NCI-H146 treated with DMSO at 0.1 percent for 48 hours (cell line): ENCODE data around the gene NUDT3.

Source experiments
- DNase-seq: peaks from one replicate; lab custom pipeline; 2025; ENCODE audit not compliant: unreplicated experiment; lab: John Stamatoyannopoulos, UW

Gene NUDT3

DNA sequence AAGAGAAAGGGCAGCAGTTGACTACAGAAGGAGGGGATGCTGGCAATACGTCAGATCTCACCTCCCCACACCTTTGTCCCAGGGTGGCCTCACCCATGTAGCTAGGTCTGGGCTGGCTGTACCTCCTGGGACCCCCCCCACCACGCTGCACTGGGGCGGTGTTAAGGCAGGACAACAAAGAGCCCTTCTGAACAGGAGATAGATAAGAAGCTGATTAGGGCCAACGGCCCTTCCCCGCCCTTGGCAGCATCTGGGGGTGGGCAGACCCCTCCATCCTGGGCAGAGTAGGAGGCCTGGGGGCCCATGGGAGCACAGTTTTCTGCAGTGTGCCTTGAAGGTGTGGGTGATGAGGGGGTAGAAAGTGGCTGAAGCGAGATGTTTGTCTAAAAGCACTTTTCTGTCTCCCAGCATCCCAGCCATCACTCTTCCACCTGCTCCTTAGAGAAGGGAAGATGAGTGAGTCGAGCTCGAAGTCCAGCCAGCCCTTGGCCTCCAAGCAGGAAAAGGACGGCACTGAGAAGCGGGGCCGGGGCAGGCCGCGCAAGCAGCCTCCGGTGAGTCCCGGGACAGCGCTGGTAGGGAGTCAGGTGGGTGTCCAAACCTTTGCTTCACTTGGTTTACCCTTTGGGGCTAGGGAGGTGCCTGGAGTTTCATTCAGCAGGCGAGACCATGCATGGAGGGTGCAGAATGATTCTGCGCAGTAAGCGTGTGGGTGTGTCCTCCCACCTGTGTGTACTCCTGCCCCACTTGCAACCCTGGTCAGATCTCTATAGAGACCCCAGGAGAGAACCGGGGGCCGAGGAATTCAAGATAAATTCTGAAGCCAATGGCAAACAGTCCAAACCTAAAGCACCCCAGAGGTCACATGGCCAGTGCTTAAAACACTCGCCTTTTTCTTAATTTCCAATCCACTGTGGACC is 151.9 kb downstream of the NUDT3 start:
- DNase-seq: no peak

DNA sequence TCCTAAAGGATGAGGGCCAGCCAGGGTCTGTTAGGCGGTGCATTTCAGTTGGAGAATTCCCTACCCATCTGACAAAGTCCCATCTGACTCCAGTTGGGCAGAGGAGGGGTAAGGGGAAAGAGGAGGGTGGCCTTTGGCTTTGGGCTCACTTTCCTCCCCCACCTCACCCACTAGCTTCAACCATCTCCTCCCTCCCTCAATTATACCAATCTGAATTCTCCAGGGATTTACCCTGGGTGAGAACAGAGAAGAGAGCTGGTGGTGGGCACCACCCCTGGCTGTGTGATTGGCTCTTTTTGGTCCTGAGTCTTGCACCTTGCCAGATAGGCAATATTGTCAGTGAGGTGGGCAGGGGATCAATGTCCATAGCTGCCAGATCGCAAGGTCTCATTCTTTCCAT is 152.6 kb downstream of the NUDT3 start:
- DNase-seq: no peak

DNA sequence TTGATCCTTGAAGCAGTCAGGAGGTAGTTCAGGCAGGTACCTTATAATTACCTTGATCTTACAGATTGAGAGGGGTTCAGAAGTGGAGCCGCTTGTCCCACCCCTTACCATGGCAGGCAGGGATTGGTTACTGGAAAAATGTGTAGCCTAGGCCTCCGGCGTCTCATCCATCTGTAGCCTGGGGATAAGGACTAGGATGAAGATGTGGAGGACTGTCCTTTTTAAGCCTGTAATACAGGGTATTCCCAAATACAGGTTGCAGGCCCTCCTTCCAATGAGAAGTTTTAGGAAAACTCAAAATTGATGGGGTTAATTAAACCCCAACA is 153.0 kb downstream of the NUDT3 start:
- DNase-seq: no peak

DNA sequence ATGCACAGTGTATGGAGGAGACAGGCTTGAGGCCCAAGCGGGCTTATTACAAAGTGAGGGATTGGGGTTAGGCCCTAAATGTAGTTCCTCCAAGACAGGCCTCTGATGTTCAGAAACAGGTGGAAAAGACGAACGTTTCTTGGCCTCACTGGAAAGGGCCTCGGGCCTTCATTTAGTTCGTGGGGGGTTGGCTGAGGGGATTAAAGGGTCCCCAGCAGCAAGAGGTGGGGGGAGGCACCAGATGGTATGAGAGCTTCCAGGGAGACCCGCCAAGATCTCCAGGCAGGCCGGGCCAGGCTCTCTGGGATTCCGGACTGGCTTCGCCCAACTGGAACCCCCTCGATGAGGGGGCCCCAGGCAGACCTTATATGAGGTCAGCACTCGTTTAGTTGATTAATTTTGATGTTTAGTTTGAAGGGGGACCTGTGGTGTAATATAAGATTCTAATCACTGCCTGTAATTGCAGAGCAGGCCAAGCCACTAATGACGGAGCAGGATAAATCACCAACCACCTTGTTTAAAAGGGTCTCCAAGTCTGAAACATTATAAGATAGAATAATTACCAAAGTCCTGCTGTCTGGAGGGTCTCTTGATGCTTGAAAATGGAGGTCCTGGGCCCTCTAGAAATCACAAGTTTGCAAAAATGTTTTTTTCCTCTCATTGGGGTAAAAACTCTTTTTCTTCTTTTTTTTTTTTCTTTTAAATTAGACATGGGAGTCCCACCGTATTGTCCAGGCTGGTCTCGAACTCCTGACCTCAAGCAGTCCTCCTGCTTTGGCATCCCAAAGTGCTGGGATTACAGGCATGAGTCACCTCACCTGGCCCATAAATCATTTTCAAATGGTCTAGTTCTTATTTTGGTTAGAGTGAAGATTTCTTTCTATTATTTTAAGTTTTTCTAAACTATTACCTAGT is 153.6 kb downstream of the NUDT3 start:
- no peak for DNase-seq

DNA sequence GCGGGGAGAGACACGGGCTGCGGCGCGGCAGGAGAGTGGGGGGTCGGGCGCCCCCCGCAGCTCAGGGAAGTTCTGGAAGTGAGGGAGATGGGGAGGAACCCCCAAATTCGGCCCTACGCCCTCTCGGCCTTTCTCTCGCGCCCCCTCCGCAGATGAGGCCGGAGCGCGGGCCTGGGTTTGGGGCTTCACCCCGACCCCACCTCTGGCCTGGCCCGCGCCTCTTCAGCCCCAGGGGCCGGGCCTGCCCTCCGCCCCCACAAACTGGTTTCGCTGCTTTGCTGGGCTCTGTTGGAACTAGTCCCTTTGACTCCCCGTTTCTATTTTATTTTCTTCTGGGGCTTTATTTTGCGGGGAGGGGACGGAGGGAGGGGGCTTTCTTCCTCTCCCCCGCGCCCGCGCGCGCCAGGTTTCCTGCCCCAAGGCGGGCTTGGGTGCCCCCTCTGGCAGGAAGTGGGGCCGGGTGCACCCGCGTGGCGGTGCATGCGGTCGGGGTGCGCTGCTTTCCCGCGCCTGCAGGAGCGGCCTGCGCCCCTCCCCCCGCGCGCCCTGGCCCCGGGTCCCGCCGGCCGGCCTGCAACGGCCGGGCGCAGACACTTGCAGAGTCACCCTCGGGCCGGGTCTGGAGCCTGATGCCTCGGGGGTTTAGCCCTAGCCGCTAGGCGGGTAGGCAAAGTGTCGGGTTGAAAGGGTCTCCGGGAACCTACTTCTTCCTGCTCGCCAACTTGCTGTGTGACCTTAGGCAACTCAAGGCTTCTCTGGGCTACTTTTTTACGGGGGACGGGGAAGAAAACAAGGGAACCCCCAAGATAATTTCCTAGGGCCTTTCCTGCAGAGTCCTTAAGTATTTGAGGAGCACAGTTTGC is 154.5 kb downstream of the NUDT3 start:
- peak; percentile 3 for DNase-seq

DNA sequence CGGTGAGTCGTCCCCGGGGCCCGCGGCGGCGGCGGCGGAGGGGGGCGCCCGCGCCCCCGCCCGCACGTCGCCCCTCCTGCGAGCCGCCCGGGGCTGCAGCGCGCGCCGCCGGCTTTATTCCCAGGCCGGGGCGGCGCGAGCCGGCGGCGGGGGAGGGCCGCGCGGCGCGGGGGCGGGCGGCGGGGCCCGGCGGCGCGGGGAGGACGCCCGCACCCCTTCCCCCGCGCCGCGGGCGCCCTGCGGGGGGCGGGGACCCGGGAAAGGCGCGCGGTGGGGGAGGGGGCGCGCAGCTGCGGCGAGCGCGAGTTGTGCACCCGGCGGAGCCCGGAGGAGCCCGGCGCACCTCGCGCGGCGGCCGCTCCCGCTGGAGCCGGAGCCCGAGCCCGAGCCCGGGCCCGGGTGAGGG is 155.2 kb downstream of the NUDT3 start:
- no peak for DNase-seq

DNA sequence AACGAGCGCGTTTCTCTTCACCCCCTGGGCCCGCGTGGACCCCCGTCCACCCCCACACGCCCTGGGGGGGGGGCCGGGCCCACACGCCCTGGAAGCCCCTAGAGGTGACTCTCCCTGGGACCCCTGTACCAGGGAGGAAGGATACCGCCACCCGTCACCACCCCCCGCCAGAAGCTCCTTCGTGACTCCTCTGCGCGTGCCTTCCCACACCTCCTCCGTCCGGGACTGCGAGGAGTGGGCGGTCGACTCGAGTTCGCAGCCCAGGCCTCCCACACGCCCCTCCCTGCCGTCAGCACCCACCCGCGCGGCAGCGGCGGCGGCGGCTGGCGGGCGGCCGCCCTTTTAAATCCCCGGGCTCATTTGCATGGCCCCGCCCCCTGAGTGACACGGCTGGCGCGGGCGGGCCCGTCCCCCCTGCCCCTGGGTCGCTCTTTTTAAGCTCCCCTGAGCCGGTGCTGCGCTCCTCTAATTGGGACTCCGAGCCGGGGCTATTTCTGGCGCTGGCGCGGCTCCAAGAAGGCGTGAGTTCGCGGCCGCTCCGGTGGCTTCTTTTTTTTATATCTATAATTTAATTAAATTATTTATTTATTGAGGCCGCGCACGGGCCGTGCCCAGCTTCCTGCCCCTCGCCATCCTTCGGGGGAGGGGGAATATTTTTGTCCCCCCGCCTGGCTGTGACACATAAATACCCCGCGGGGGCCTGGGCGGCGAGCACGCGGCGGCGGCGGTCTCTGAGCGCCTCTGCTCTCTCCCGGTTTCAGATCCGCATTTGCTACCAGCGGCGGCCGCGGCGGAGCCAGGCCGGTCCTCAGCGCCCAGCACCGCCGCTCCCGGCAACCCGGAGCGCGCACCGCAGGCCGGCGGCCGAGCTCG is 155.8 kb downstream of the NUDT3 start, which contains the start of gene HMGA1:
Gene HMGA1 (plus strand): TSS at position 431 of the 873 bp plus-strand sequence. CDS start 3,908 bp downstream, outside the sequence.
- peak; percentile 62 for DNase-seq

DNA sequence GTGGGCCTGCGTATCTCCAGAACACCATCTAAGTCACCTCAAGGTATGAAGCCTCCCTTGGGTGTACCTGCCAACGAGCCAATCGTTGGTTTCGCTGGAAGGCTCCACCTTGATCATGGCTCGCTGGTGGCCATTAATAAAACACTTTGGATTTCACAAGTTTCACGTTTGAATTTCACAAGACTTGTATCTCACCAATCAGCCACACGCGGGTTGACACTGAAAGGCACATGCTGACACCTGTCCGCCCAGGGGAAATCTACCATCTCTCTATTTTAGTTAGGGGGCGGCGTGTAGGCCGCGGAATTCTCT is 156.4 kb downstream of the NUDT3 start:
- no peak for DNase-seq

DNA sequence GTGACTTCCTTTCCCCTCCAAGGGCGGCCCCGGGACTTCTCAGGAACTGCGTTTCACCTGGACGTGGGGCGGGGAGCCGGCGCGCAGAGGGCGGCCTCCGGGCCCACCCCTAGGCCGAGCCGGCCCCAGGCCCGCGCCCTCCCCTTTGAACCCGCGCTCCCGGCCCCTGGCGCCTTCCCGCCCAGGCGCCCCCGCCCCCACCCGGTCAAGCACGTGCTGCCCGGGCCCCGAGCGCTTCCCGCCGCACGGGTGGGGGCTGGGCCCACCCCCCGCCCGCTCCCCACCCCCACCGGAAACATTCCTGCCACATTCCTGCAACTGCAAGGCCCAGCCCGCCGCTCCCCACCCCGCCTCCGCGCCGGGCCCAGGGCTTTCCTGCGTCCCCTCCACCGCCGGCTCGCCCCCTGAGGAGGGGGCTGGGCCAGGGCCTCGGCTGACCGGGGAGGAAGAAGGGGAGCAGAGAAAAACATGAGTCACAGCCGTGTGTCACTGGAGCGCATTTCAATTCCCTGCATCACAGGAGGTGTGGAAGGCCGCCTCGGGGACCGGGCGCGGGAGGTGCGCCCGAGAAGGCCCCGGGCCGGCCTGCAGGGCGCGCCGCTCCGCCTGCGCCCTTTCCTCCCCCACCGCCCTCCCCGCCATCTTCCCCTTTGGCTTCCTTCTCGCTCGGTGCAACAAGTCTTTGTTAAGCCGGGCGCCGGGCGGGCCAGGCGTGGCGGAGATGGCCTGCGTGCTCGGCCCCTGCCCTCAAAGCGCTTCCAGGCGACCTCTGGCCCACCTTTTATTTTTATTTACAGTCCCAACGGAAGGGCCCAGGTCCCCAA is 156.9 kb downstream of the NUDT3 start:
- DNase-seq: no peak

DNA sequence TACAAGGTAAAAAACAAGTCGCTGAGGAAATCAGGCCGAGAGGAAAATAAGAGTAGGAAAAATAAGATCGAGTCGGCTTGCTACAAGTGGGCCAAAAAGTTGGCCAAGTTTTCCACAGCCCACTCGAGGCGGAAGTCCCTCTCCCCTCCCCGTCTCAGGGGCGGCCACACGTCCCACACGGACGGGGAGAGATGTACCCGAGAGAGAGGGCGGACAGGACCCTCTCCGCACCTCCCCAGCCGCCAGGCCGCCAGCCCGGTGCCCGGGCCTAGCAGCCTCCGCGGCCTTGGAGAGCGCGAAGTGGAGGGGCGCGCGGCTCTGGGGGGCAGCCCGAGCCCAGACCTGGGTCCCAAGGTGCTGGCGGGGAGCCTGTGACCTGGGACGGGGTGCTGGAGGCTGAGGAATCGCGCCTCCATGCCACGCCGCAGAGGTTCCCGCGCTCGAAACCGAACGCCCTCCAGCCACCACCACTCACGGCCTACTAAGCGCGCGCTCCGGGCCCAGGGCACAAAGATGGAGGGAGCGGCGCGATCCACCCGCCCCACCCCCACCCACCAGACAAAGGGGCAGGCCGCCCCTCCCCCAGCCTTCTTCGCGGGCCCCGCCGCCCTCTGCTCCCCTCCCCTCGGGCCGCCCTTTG is 157.7 kb downstream of the NUDT3 start:
- no peak for DNase-seq

DNA sequence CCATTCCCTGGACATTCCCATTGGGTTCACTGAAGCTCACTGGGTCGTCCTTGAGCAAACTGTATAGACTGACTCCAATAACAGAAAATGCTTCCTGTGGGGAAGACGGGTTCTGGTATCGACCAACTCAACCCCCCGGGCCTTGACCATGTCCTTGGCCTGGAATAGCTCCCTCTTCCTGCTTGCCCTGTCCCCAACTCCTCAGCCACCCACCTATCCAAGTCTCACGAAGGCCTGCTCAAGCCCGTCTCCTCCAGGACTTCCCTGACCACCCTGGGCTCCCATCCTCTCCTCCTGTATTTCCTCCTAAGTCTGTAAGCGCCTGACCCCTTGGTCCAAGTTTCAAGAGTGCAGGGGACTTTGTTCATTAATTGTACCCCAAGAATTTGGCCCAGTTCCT is 158.6 kb downstream of the NUDT3 start:
- no peak for DNase-seq

DNA sequence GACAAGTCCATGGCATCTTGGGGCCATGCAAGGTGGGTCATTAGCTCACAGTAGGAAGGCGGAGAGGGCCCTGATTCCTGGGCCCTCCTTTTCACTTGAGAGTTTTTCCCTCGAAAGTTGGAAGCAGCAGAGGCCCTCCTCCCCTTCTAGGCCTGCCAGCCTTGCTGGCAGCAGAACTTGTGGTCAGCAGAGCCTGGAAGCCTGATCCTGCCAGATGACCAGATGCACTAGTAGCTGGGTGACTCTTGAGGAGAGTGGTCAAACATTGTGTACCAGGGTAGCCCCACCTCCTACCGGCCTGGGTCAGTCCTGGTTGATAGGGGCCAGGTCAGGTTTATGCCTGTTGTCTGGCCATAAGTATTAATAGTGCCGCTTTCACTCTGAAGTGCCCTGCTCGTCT is 159.6 kb downstream of the NUDT3 start:
- no peak for DNase-seq

DNA sequence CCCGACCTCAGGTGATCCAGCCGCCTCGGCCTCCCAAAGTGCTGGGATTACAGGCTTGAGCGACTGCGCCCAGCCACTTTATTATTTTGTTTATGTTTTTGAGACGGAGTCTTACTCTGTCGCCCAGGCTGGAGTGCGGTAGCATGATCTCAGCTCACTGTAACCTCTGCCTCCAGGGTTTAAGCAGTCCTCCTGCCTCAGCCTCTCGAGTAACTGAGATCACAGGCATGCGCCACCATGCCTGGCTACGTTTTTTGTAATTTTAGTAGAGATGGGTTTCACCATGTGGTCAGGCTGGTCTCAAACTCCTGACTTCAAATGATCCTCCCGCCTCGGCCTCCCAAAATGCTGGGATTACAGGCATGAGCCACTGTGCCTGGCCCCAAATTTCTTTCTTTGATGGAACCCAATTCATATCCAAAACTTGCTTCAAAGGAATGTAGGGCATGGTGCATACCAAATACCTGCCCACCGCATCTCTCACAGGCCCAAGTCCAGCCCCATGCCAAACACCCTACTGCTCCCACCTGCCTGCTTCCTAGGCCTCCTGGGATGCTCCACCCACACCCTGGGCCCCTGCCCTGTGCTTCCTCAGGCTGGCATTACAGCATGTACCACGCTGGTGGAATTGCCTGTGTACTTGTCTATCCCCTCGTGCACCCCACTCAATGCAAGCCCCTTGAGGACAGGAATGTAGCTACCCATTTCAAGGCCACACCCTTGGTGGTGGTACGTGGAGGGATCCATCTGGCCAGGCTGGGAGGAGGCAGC is 160.7 kb downstream of the NUDT3 start:
- no peak for DNase-seq

DNA sequence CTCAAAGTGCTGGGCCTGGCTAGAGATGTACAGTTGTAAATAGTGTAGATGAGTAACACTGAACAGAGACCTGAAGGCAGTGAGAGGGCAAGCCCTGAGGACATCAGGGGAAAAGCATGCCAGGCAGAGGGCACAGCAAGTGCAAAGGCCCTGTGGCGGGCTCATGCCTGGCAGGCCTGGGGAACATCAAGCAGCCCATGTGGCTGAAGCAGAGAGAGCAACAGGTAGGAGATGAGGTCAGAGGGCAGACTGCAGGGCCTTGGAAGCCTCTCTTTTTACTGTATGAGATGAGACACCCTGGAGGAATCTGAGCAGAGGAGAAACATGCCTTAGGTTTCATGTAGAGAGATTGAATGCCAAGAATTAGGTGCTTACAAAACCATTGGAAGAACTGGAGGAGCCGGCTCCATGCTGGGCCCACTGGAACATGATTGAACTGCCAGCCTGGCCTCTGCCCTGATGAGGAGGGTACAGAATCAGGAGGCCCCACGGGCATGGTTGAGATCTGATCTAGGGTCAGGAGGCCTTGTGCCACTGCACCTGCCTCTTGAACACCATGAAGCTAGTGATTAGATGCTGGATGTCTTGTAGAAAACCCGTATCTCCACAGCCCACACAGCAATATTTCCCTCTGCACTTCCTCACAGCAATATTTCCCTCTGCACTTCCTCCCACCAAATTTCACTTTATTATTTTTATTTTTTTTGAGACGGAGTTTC is 161.7 kb downstream of the NUDT3 start:
- no peak for DNase-seq

DNA sequence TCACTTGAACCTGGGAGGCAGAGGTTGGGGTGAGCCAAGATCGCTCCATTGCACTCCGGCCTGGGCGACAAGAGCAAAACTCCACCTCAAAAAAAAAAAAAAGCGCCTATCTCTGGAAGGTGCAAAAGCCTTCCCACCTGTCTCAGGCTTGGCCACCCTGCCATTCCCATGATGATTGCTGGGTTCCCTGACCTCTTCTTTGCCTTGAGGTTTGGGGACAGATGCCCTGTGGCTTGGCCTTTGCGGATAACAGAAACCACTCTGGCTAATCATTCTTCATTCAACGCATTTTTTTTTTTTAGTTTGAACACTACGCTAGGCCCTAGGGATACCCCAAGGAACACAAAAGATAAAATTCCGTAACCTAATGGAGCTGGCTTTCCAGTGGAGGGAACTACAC is 162.6 kb downstream of the NUDT3 start:
- DNase-seq: no peak
